Hepatocyte (in vitro differentiated cells): ENCODE data around the gene DPYD. TPM values are rescaled to one million over a fixed set of nuclear protein-coding genes. Genes with fewer than 3 reads are reported as not detected.

Experiments used
- DNase-seq: peaks from one replicate; pipeline ENCODE4 v3.0.0-alpha.2; 2016; ENCODE audit warnings: low spot score
- H2AFZ ChIP-seq: fragments of 200-600 bp; sonication (generic); 2 replicates; pipeline ENCODE4 v1.6.0; 2016; ENCODE audit warnings: antibody characterized with exemption, mild to moderate bottlenecking
- H3K27ac ChIP-seq: fragments of 200-600 bp; sonication (generic); 2 replicates; pipeline ENCODE4 v1.5.1; 2016; ENCODE audit warnings: mild to moderate bottlenecking
- H3K27me3 ChIP-seq: fragments of 200-600 bp; sonication (generic); 2 replicates; pipeline ENCODE4 v1.6.1; 2016
- H3K36me3 ChIP-seq: fragments of 200-600 bp; sonication (generic); replicated peaks from 2 replicates; pipeline ENCODE4 v1.5.1; 2016; ENCODE audit warnings: low read depth; ENCODE audit not compliant: insufficient read depth
- H3K4me1 ChIP-seq: fragments of 200-600 bp; sonication (generic); 2 replicates; pipeline ENCODE4 v1.5.1; 2016; ENCODE audit warnings: mild to moderate bottlenecking, moderate library complexity; ENCODE audit not compliant: insufficient read depth
- H3K4me2 ChIP-seq: fragments of 200-600 bp; sonication (generic); 2 replicates; pipeline ENCODE4 v1.6.0; 2016
- H3K4me3 ChIP-seq: fragments of 200-600 bp; sonication (generic); 2 replicates; pipeline ENCODE4 v1.5.1; 2016; ENCODE audit warnings: mild to moderate bottlenecking
- H3K79me2 ChIP-seq: fragments of 200-600 bp; sonication (generic); 2 replicates; pipeline ENCODE4 v1.6.0; 2017; ENCODE audit warnings: mild to moderate bottlenecking
- H3K9me2 ChIP-seq: fragments of 200-600 bp; sonication (generic); replicated peaks from 2 replicates; pipeline ENCODE4 v1.6.0; 2017; ENCODE audit warnings: mild to moderate bottlenecking; ENCODE audit not compliant: insufficient read depth
- H3K9me3 ChIP-seq: fragments of 200-600 bp; sonication (generic); 2 replicates; pipeline ENCODE4 v1.5.1; 2016; ENCODE audit warnings: low read depth, mild to moderate bottlenecking
- H4K20me1 ChIP-seq: fragments of 200-600 bp; sonication (generic); 2 replicates; pipeline ENCODE4 v1.6.0; 2016; ENCODE audit warnings: mild to moderate bottlenecking; ENCODE audit not compliant: insufficient read depth, poor library complexity, severe bottlenecking
- CTCF ChIP-seq: fragments of 200-600 bp; sonication (generic); IDR thresholded peaks from 2 replicates; pipeline ENCODE4 v1.5.1; 2016; ENCODE audit warnings: antibody characterized with exemption, mild to moderate bottlenecking; ENCODE audit not compliant: poor library complexity
- EZH2 ChIP-seq: fragments of 200-600 bp; sonication (generic); IDR thresholded peaks from 2 replicates; pipeline ENCODE4 v1.6.1; 2016; ENCODE audit warnings: antibody characterized with exemption, mild to moderate bottlenecking, borderline replicate concordance
- EZH2phosphoT487 ChIP-seq: fragments of 200-600 bp; sonication (generic); IDR thresholded peaks from one replicate; pipeline ENCODE4 v1.6.1; 2018; ENCODE audit warnings: antibody characterized with exemption, mild to moderate bottlenecking, low read depth, moderate library complexity; ENCODE audit not compliant: unreplicated experiment, severe bottlenecking
- WGBS: methylation state at CpG from one replicate; pipeline ENCODE4 v1.1.6; 2016; ENCODE audit warnings: low lambda C conversion rate; ENCODE audit errors: missing lambda C conversion rate; 5-methylcytosine and 5-hydroxymethylcytosine counted together
- polyA plus RNA-seq: library from polyadenylated mRNA; unstranded; fragments of >200 nt; fragmentation: Nextera tagmentation; extraction: Ambion mirVana; gene quantifications from 2 replicates; pipeline ENCODE4 v1.2.1, GENCODE V29; 2016
- total RNA-seq: library from RNA; depleted of rRNA; stranded (reverse); fragments of >200 nt; gene quantifications from 2 replicates; pipeline ENCODE4 v1.2.3, GENCODE V29; 2014

The DPYD gene
- total and polyA plus RNA-seq, 2 experiments from 2014 or later: 7.5 to 21.8 TPM

DNA sequence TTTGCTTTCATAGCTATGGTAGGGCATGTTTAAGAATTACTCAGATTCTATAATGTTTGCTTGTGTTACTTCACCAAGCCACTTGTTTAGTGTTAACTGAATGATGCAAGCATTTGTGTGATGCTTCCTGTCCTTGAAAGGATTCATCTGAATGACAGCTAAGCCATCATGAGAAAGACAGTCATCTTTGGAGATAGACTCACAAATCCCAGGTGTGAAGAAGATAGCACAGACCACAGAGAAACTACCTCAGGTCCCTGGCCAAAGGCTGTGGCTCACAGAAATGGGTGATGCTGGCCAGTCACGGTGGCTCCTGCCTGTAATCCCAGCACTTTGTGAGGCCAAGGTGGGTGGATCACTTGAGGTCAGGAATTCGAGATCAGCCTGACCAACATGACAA is 321.4 kb downstream of the DPYD start:
- Histone ChIP-seq H3K4me2 (no peak overlapping the region), H3K9me2 (no peaks in the 10 kb centered on the region), H3K4me3 (no peak overlapping the region), H3K79me2 (no peaks in the 10 kb centered on the region), H3K36me3 (no peaks in the 10 kb centered on the region), H3K9me3 (no peaks in the 10 kb centered on the region), H3K27me3 (no peaks in the 10 kb centered on the region), H2AFZ (no peak overlapping the region), H3K4me1 (no peaks in the 10 kb centered on the region), H3K27ac (no peak overlapping the region), H4K20me1 (no peaks in the 10 kb centered on the region)
- WGBS: 83% methylated on average over 2 of the region's 2 CpGs
- no peak for DNase-seq
- TF ChIP-seq CTCF: no peak
- TF ChIP-seq EZH2: no peak
- TF ChIP-seq EZH2phosphoT487: no peak

DNA sequence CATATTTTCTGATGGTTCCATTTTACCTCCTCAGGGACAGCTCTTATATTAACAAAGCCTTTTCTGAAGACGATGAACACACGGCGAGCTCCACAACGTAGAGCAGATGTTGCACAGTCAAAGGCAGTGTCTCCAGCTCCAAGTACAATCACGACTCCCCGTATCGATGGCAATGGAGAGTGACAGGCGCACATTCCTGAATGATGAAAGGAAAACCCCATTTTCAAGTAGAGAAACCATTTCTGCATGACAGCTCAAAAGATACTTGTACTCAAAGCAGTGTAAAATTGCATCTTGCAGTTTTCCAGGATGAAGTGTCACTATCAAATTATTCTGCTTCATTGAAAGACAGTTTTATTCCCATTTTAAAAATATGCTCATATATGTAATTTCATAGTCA is 327.6 kb downstream of the DPYD start:
- TF ChIP-seq CTCF: no peak
- TF ChIP-seq EZH2phosphoT487: no peak
- no peak for TF ChIP-seq EZH2
- no peaks in the 10 kb centered on the region for H3K9me3 ChIP-seq
- no peaks in the 10 kb centered on the region for H3K36me3 ChIP-seq
- 85% methylated on average over 8 of the region's 8 CpGs for WGBS
- no peak overlapping the region for H3K4me2 ChIP-seq
- H3K27me3 ChIP-seq: no peaks in the 10 kb centered on the region
- H2AFZ ChIP-seq: no peak overlapping the region
- H3K79me2 ChIP-seq: no peaks in the 10 kb centered on the region
- H3K27ac ChIP-seq: no peak overlapping the region
- H4K20me1 ChIP-seq: no peaks in the 10 kb centered on the region
- H3K4me3 ChIP-seq: no peak overlapping the region
- H3K4me1 ChIP-seq: no peaks in the 10 kb centered on the region
- DNase-seq: no peak
- no peaks in the 10 kb centered on the region for H3K9me2 ChIP-seq

DNA sequence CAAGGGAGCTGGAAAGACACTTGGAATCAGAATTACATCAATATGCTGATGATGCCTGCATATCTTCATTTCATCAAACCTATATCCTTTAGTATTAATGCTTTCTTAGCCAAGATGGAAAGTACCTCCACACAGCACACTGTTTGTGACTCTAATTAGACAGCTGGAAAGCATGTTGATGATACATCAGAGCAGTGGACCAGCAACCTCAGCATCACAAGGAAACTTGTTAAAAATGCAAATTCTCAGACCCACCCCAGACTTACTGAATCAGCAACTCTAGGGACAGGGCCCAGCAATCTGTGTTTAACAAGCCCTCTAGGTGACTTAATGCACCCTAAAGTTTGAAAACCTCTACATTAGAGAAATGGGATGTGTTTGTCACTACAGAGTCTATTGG is 332.1 kb downstream of the DPYD start:
- Histone ChIP-seq H3K4me3 (no peak overlapping the region), H3K4me2 (no peak overlapping the region), H3K27ac (no peak overlapping the region), H3K79me2 (no peaks in the 10 kb centered on the region), H3K36me3 (no peaks in the 10 kb centered on the region), H3K9me3 (no peaks in the 10 kb centered on the region), H2AFZ (no peak overlapping the region), H3K9me2 (no peaks in the 10 kb centered on the region), H4K20me1 (no peaks in the 10 kb centered on the region), H3K4me1 (no peaks in the 10 kb centered on the region), H3K27me3 (no peaks in the 10 kb centered on the region)
- DNase-seq: no peak
- TF ChIP-seq EZH2 (no peak), EZH2phosphoT487 (no peak), CTCF (no peak)

DNA sequence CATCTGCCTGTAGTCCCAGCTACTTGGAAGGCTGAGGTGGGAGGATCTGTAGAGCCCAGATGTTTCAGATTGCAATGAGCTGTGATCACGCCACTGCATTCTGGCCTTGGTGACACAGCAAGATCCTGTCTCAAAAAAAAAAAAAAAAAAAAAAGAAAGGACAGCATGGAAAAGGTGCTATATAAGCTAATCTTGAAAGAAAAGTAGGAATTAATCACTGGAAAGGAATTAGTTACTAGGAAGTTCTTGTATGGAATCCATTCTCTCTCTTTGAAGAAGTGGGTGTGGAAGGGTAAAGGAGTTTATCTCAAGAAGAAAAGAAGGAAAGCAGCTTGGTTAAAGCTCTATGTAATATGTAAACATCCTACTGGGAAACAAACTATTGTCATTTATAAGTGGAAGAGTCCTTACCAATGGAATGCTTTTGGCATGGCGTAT is 339.2 kb downstream of the DPYD start:
- DNase-seq: no peak
- Histone ChIP-seq H3K27ac (no peak overlapping the region), H3K9me3 (no peaks in the 10 kb centered on the region), H3K36me3 (no peaks in the 10 kb centered on the region), H4K20me1 (no peaks in the 10 kb centered on the region), H3K79me2 (no peaks in the 10 kb centered on the region), H3K4me3 (no peak overlapping the region), H3K4me2 (no peak overlapping the region), H3K4me1 (no peaks in the 10 kb centered on the region), H2AFZ (no peak overlapping the region), H3K9me2 (no peaks in the 10 kb centered on the region), H3K27me3 (no peaks in the 10 kb centered on the region)
- WGBS: 82% methylated on average over 2 of the region's 2 CpGs
- TF ChIP-seq EZH2 (no peak), EZH2phosphoT487 (no peak)
